NK-92 (cell line): ENCODE data around the gene RPL18A.

Experiments
- DNase-seq: peaks from one replicate; lab custom pipeline; 2025; ENCODE audit not compliant: unreplicated experiment; lab: John Stamatoyannopoulos, UW

RPL18A gene

DNA sequence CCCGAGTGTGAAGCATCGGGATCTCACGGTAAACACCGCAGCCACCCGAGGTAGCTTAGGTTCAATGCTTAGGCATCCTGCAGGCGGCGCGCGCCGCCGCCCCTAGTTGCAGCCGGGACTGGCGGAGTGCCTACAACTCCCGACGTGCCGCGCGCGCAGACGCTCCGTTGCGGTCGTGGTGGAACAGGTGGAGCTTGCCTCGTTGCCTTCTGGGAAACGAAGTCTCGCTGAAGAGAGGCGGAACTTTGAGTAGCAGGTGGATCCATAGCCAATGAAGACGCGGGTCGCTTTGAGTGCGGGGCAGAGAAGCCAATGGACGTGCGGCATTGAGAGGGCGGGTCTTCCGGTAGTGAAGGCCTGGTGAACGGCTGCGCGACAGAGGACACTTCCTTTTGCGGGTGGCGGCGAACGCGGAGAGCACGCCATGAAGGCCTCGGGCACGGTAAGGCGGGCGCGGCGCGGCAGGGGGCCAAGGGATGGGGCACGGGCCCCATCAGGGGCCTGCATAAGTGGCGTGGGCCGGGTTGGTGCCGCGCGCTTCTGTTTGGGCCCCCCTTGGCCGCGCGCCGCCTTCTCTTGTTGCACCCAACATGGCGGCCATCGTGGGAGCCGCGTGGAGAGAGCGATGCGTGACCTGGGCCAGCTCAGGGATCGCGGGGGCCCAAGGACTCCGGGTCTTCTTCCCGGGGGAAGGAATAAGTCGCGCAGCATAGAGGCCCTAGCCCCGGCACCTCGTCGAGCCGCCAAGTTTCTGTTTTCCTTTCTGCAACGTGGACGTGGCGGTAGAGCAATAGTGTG is at the start of gene RPL18A:
TSS of gene RPL18A (plus strand) at position 378 of the 798 bp plus-strand sequence. CDS start at position 425, 47 bp downstream.
- peak; percentile 95 for DNase-seq

DNA sequence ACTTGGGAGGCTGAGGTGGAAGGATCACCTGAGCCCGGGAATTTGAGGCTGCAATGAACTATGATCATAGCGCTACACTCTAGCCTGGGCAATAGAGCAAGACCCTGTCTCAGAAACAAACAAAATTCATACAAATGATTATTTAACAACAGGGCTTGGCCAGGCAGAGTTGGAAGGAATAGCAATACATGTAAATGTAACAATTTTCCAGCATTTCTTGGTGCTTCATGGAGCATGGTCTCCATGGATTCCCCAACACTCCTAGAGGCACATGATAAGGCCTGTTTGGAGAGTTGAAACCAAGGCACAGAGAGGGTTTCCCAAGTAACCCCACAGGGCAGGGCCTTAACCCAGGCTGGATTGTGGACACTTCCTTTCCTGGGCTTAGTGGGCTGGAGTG is 48.6 kb upstream of the RPL18A start:
- DNase-seq: no peak

DNA sequence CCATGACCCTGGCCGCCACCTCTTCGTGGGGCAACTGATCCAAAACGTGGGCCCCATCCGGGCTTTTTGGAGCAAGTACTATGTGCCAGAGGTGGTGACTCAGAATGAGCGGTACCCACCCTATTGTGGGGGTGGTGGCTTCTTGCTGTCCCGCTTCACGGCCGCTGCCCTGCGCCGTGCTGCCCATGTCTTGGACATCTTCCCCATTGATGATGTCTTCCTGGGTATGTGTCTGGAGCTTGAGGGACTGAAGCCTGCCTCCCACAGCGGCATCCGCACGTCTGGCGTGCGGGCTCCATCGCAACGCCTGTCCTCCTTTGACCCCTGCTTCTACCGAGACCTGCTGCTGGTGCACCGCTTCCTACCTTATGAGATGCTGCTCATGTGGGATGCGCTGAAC is 48.0 kb upstream of the RPL18A start:
- DNase-seq: no peak

DNA sequence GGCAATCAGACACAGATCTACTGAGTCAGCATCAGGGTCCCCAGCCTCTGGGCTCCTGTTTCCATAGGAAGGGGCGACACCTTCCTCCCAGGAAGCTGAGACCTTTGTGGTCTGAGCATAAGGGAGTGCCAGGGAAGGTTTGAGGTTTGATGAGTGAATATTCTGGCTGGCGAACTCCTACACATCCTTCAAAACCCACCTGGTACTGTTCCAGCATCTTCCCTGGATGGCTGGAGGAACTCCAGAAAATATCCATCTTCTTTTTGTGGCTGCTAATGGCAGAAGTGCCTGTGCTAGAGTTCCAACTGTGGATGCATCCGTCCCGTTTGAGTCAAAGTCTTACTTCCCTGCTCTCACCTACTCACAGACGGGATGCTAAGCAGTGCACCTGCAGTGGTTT is 47.6 kb upstream of the RPL18A start:
- DNase-seq: no peak

DNA sequence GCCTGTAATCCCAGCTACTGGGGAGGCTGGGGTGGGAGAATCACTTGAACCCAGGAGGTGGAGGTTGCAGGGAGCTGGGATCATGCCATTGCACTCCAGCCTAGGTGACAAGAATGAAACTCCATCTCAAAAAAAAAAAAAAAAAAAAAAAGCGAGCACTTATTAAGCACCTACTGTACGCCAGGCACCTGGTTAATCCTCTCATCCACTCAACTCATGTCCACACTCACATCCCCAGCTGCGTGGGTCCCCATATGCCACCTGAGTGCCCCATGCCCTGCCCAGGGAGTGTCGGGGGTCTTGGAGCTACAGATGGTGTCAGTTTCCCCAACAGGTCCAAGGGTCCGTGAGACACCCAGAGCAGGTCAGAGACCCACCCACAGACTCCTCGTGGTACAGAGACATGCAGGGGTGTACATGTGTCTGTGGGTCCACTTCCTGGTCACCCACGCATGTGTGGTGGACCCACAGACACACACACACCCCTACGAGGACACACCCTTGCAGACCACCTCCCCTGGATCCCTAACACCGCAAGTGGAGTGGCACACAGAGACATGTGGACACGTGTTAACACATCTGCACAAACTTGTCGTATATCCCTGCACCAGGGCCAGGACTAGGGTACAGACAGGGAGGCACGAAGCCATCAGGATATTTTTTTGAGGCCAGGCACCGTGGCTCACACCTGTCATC is 41.9 kb upstream of the RPL18A start:
- DNase-seq: no peak

DNA sequence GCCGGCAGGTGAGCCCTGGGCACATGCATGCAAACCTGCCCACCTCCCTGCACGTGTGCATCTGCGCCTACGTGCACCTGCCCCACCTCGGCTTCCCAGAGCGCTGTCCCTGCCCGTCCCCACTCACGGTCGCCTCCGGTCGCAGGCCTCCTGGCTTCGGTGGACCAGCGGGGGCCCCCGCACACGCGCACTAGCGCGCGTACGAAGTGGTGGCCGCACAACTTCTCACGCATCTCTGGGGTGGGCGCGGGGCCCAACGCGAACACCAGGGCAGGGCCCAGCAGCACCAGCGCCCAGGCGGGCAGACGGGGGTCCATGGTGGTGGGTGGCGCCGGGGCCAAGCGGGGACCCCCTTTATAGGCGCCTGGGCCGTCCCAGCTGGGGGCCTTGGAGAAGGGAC is 38.5 kb upstream of the RPL18A start, which contains the start of gene INSL3:
TSS of gene INSL3 (minus strand) at position 330 of the 400 bp plus-strand sequence. CDS start at position 317, 13 bp downstream.
- DNase-seq: no peak

GRCh38 chr19:17824339-17824738 is 35.4 kb upstream of the RPL18A start:
- no peak for DNase-seq

- no peak for DNase-seq
Observed at GRCh38 chr19:17826508-17827056, 33.1 kb upstream of the RPL18A start.

DNA sequence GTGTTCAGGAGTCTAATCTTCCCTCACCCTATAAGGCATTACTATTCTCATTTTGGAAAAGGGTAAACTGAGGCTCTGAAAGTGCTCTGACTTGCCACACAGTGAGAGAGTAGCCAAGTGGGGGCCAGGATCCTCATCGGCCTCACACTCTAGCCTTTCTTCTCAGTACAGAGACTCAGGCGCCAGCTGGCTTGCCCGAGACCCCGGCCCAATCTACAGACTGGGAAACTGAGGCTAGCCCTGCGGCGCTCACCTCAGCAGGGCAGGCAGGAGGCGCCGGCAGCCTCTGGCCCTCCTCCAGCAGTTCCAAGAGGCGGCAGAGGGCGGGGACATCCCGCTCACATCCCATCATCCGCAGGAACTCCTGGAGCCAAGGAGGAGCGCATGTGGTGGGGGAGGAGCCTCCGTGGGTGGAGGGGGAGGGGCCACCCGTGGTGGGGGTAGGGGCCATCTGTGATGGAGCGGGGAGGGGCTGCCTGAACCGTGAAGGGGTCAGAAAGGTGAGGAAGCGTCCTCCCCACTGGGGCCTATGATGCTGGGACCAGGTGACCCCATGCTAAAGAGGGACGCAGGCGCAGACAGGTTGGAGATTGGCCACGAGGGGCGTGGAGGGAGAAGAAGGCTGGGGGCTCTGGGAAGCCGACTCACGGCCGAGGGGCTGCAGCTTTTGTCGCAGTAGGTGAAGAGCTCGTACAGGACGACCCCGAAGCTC is 29.7 kb upstream of the RPL18A start:
- DNase-seq: no peak

- no peak for DNase-seq
Observed at GRCh38 chr19:17830567-17831418, 28.9 kb upstream of the RPL18A start.

GRCh38 chr19:17831419-17831888 is 28.3 kb upstream of the RPL18A start:
- DNase-seq: no peak

DNA sequence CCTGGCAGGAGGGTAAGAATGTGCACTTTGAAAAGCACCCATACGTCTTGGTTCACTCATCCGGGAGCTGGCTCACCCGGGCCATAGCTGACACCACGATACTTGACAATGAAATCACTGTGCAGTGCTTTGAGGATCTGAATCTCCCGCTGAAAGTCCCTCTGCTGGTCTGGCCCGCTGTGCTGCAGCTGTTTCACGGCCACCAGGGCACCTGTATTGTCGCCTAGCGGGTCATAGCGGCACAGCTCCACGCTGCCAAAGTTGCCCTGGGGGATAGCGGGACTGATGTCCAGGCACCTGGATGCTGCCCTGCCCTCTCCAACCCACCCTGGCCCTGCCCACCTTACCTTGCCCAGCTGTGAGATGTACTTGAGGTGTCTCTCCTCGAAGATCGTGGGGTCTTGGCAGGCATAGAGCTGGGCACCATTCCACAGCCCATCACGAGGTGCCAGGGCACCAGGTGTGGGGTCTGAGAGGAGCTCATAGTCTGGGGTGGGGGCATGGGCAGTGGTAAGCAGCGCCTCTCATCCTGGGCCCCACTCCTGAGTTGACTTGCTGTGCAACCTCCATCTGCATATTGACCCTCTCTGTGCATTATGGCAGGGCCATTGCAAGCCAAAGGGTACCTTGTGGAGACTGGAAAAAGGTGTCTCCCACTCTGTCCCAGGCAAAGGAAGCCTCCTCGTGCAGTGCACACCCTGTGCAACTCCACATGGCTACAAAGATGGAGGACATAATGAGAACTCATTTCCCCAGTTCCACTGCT is 27.1 kb upstream of the RPL18A start:
- no peak for DNase-seq

GRCh38 chr19:17834350-17835181 is 25.1 kb upstream of the RPL18A start:
- no peak for DNase-seq

- DNase-seq: no peak
Observed at GRCh38 chr19:17835182-17836006, 24.3 kb upstream of the RPL18A start.

DNA sequence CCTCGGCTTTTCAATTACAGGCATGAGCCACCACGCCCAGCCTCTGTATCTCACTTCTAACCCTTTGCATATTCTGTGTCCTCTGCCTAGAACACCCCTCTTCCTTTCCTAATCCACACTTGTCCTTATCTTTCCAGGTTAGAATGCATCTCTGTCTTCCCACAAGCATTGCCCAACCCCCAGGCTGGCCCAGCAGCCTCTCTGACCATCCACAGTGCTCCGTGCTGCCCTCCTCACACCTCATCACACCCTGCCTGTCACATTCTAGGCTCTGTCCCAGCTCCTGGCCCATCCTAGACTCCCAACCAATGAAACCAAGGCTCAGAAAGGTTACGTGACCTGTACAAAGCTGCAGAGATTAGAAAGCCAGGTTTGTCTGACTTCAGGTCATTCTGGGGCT is 23.2 kb upstream of the RPL18A start:
- no peak for DNase-seq

DNA sequence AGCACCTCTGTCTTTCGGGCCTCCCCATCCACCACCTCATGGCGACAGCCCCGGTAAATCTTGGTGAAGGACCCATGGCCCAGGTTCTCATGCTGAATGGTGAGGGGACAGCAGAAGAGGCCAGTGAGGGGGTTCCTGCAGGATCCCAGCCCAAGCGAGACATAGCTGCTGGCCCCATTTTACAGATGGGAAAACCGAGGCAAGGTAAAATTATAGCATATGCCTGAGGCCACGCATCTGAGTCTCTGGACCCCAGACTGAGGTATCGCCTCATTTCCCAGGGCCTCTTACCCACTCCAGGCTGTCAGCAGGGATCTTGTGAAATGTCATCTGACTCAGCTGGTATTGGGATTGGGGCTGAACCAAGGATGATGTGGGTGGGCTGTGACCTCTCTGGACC is 21.7 kb upstream of the RPL18A start:
- no peak for DNase-seq

DNA sequence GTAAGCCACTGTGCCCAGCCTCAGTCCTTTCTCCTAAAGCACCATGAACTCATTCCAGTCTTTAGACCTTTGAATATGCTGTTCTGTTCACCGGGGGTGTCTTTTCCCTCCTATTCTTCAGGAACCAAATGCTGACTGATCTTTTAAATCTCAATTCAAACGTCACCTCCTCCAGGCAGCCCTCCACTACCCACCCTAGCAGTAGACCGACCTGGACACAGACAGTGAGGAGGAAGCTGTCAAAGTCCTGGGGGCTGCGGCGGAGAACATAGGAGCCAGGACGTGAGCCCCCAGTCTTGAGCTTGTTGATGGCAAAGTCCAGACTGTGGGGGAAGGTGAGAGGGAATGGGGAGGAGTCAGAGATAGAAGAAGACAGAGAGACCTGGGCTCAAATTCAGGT is 19.7 kb upstream of the RPL18A start:
- no peak for DNase-seq

DNA sequence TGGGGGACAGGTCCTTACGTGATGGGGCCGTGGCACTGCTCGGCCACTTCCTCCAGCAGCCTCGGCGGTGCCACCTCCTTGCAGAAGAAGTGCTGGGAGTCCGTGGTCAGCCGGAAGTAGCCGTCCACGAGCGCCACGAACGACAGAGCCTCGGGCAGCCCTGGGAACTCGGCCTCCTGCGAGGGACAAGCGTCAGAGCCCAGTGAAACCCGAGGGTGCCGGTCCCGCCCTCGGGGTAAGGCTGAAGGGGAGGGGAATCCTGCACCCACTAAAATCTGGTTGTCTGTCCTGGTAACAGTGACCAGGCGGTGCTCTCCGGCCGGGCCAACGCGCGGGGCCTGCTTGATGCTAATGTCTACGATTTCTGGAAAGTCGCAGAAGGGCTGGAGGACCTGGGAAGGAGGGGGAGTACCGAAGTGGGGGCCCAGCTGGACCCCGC is 18.3 kb upstream of the RPL18A start:
- DNase-seq: no peak
